ENCODE measurements around the gene EPYC. TPM values are rescaled to one million over a fixed set of nuclear protein-coding genes. Genes with fewer than 3 reads are reported as not detected.

EPYC gene
- total RNA-seq, 1 experiment from 2014 or later, result not detected

DNA sequence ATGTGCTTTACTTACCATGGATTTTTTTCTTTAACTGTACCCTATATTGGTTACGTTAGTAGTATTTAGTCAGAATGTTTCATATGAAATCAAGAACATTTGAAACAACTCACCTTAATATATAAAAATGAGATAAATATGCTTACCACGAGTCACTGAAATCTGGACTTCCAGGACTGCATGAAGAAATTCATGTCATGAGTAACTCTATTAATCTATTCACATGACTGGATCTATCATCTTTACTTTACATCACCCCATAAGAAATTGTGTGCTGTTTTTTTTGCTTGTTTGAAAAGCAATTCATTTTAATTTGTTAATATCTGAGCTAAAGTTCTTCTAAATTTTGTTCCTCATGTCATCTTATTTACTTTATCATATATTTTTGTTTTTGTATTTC, 5.2 kb downstream of the EPYC start:
- POLR2A ChIA-PET (ENCODE audit: unreplicated experiment), result no interaction called here

DNA sequence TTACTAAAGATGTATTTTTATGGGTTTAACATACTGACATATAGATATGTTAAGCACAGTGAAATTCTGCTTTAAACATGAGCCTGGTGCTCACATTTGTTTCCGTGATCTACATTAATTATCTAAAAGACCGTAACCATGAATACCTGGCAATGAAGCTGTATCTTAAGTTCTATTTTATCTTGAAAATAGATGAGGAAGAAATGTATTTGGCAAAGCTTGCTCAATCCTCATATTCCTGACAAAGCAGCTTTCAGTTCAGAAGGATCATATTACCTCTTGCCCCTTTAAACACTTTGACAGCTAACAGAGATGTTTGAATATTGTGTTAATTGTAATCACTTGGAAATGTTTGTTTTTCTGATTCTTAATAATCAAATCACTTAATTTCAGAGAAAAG, 9.8 kb downstream of the EPYC start:
- POLR2A ChIA-PET (ENCODE audit: unreplicated experiment), result no interaction called here
- Histone ChIP-seq H3K9me2 (replicated peaks; ENCODE audit: low read length) (no peaks in the 10 kb centered on the region), H3K27ac (ENCODE audit: low read length) (no peak overlapping the region)

More for the DNA sequence above, 5.2 kb downstream of the EPYC start:
- Histone ChIP-seq H3K9me3 (ENCODE audit: low read length) (no peaks in the 10 kb centered on the region), H3K4me2 (ENCODE audit: low read length) (peak overlapping the region; percentile 56; the same call in 1 of the 2 replicates), H3K9ac (ENCODE audit: low read length) (no peak overlapping the region), H3K9me2 (replicated peaks; ENCODE audit: low read length) (no peaks in the 10 kb centered on the region), H3K27me3 (ENCODE audit: low read length) (no peaks in the 10 kb centered on the region), H3K79me2 (ENCODE audit: low read length) (no peaks in the 10 kb centered on the region), H3K4me1 (ENCODE audit: insufficient read depth, low read length) (peaks cover 26% of the 10 kb centered on the region), H3F3A (ENCODE audit: low read length, unreplicated experiment) (no peaks in the 10 kb centered on the region), H3K27ac (ENCODE audit: low read length) (peak overlapping the region; percentile 42), H2AFZ (ENCODE audit: low read length) (no peak overlapping the region), H4K20me1 (ENCODE audit: low read length) (no peaks in the 10 kb centered on the region), H3K4me3 (ENCODE audit: low read length) (no peak overlapping the region), H3K36me3 (ENCODE audit: low read depth, low read length) (no peaks in the 10 kb centered on the region)
- TF ChIP-seq EZH2 (IDR thresholded peaks at IDR 0.05; ENCODE audit: low read length, unreplicated experiment), result no peak
- TF ChIP-seq, protein P1, sequence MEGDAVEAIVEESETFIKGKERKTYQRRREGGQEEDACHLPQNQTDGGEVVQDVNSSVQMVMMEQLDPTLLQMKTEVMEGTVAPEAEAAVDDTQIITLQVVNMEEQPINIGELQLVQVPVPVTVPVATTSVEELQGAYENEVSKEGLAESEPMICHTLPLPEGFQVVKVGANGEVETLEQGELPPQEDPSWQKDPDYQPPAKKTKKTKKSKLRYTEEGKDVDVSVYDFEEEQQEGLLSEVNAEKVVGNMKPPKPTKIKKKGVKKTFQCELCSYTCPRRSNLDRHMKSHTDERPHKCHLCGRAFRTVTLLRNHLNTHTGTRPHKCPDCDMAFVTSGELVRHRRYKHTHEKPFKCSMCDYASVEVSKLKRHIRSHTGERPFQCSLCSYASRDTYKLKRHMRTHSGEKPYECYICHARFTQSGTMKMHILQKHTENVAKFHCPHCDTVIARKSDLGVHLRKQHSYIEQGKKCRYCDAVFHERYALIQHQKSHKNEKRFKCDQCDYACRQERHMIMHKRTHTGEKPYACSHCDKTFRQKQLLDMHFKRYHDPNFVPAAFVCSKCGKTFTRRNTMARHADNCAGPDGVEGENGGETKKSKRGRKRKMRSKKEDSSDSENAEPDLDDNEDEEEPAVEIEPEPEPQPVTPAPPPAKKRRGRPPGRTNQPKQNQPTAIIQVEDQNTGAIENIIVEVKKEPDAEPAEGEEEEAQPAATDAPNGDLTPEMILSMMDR (conservative IDR thresholded peaks at IDR 0.05; ENCODE audit: low read depth, low read length), result no peak
- TF ChIP-seq EZH2phosphoT487 (IDR thresholded peaks at IDR 0.05; ENCODE audit: borderline replicate concordance, low read length), result no peak
- intact Hi-C loops (cut with micrococcal nuclease), result no loop called here
- BruUV-seq (replicated peaks), result no TSS peak
- ATAC-seq (peak; percentile 40; the same call in 1 of the 2 replicates), DNase-seq (peak; percentile 34)
- CTCF ChIA-PET, result no interaction called here

DNA sequence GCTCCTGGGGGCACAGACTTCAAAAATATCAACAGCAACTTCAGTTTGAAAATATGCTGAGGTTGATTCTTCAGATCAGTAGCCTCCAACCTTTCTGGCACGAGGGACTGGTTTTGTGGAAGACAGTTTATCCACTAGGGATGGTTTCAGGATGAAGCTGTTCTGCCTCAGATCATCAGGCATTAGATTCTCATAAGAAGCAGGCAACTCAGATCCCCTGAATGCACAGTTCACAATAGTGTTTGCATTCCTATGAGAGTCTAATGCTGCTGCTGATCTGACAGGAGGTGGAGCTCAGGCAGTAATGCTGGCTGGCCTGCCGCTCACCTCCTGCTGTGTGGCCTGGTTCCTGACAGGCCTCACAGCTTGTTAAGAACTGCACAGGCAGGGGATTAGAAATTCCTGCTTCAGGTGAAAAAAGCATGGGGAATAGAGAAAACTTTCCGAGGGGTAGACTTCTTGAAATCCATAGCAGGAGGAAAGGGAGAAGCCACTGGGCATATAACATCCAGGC, 12.8 kb downstream of the EPYC start:
- BruUV-seq (replicated peaks), result no TSS peak
- H3K4me3 ChIP-seq (ENCODE audit: low read length), result no peak overlapping the region
- no peaks in the 10 kb centered on the region for H3F3A ChIP-seq (ENCODE audit: low read length, unreplicated experiment)
- intact Hi-C loops (cut with micrococcal nuclease), result no loop called here
- H3K36me3 ChIP-seq (ENCODE audit: low read depth, low read length), result no peaks in the 10 kb centered on the region
- no peak overlapping the region for H3K9ac ChIP-seq (ENCODE audit: low read length)
- CTCF ChIA-PET, result no interaction called here
- no peaks in the 10 kb centered on the region for H3K27me3 ChIP-seq (ENCODE audit: low read length)
- no peak overlapping the region for H3K4me2 ChIP-seq (ENCODE audit: low read length)
- no peak for TF ChIP-seq EZH2phosphoT487 (IDR thresholded peaks at IDR 0.05; ENCODE audit: borderline replicate concordance, low read length)
- TF ChIP-seq EZH2 (IDR thresholded peaks at IDR 0.05; ENCODE audit: low read length, unreplicated experiment), result no peak
- TF ChIP-seq, protein P1 (conservative IDR thresholded peaks at IDR 0.05; ENCODE audit: low read depth, low read length), result no peak
- H4K20me1 ChIP-seq (ENCODE audit: low read length), result no peaks in the 10 kb centered on the region
- no peak overlapping the region for H2AFZ ChIP-seq (ENCODE audit: low read length)
- POLR2A ChIA-PET (ENCODE audit: unreplicated experiment), result no interaction called here
- no peak for ATAC-seq
- H3K4me1 ChIP-seq (ENCODE audit: insufficient read depth, low read length), result no peaks in the 10 kb centered on the region
- H3K9me3 ChIP-seq (ENCODE audit: low read length), result no peaks in the 10 kb centered on the region
- no peak for DNase-seq
- H3K27ac ChIP-seq (ENCODE audit: low read length), result no peak overlapping the region
- H3K9me2 ChIP-seq (replicated peaks; ENCODE audit: low read length), result no peaks in the 10 kb centered on the region
- no peaks in the 10 kb centered on the region for H3K79me2 ChIP-seq (ENCODE audit: low read length)

More for the DNA sequence above, 9.8 kb downstream of the EPYC start:
- TF ChIP-seq, protein P1 (conservative IDR thresholded peaks at IDR 0.05; ENCODE audit: low read depth, low read length), result no peak
- TF ChIP-seq EZH2phosphoT487 (IDR thresholded peaks at IDR 0.05; ENCODE audit: borderline replicate concordance, low read length), result no peak
- TF ChIP-seq EZH2 (IDR thresholded peaks at IDR 0.05; ENCODE audit: low read length, unreplicated experiment), result no peak
- Histone ChIP-seq H3K4me2 (ENCODE audit: low read length) (no peak overlapping the region), H3K4me1 (ENCODE audit: insufficient read depth, low read length) (peaks cover 8% of the 10 kb centered on the region; the same call in 1 of the 2 replicates), H3K4me3 (ENCODE audit: low read length) (no peak overlapping the region), H2AFZ (ENCODE audit: low read length) (no peak overlapping the region), H3K27me3 (ENCODE audit: low read length) (no peaks in the 10 kb centered on the region), H3K9ac (ENCODE audit: low read length) (no peak overlapping the region), H3K9me3 (ENCODE audit: low read length) (no peaks in the 10 kb centered on the region), H3K36me3 (ENCODE audit: low read depth, low read length) (no peaks in the 10 kb centered on the region), H4K20me1 (ENCODE audit: low read length) (no peaks in the 10 kb centered on the region), H3F3A (ENCODE audit: low read length, unreplicated experiment) (no peaks in the 10 kb centered on the region), H3K79me2 (ENCODE audit: low read length) (no peaks in the 10 kb centered on the region)
- intact Hi-C loops (cut with micrococcal nuclease), result no loop called here
- no peak for ATAC-seq
- CTCF ChIA-PET, result no interaction called here
- no TSS peak for BruUV-seq (replicated peaks)
- DNase-seq, result no peak

Data from PC-3 (cell line).